SK-N-SH (cell line): Measurements from ENCODE around the gene KCNJ11. TPM values are rescaled to one million over a fixed set of nuclear protein-coding genes. Genes with fewer than 3 reads are reported as not detected.

Experiments used
- CTCF ChIA-PET: fragments of 300-600, 350-600 bp; formaldehyde crosslinking; extraction: SDS; loops from one replicate; lab custom pipeline; 2021; lab: Yijun Ruan, JAX
- POLR2A ChIA-PET: fragments of 350-600 bp; sonication (Branson Sonifier 250); formaldehyde crosslinking; extraction: SDS; loops from one replicate; lab custom pipeline; 2020; ENCODE audit warnings: antibody characterized with exemption, inconsistent platforms; lab: Yijun Ruan, JAX
- DNase-seq: peaks from one replicate; pipeline ENCODE4 v3.0.0; 2012
- H2AFZ ChIP-seq: fragments of 200-600 bp; sonication (generic); 2 replicates; pipeline ENCODE4 v1.8.1; 2016; ENCODE audit warnings: antibody characterized with exemption, mild to moderate bottlenecking, low read depth
- H3F3A ChIP-seq: fragments of 200-600 bp; sonication (generic); replicated peaks from 2 replicates; pipeline ENCODE3; 2016; ENCODE audit warnings: antibody characterized with exemption, mild to moderate bottlenecking; ENCODE audit not compliant: insufficient read depth
- H3K27ac ChIP-seq, 2 experiments: fragments of 200-500 bp in 1 of 2; fragments of 200-600 bp in 1 of 2; sonication (Bioruptor generic) in 1 of 2; sonication (generic), shearing (Covaris generic) in 1 of 2; 2 replicates each; pipeline versions ENCODE4 v1.5.1 to v1.6.1; 2014 to 2016; ENCODE audit warnings: low read depth in 2 of 2, inconsistent platforms in 1 of 2, low read length in 1 of 2, mild to moderate bottlenecking in 1 of 2, mixed read lengths in 1 of 2
- H3K27me3 ChIP-seq: fragments of 200-600 bp; sonication (generic), shearing (Covaris generic); 2 replicates; pipeline ENCODE4 v1.6.1; 2016; ENCODE audit warnings: mixed run types; ENCODE audit not compliant: insufficient read depth
- H3K36me3 ChIP-seq, 2 experiments: fragments of 200-500 bp in 1 of 2; fragments of 200-600 bp in 1 of 2; sonication (Bioruptor generic) in 1 of 2; sonication (generic) in 1 of 2; replicated peaks in 1 of 2; 2 replicates each; pipeline versions ENCODE3 to v1.5.1; 2014 to 2016; ENCODE audit warnings: low read length in 1 of 2, mild to moderate bottlenecking in 1 of 2; ENCODE audit not compliant: insufficient read depth in 2 of 2, control insufficient read depth in 1 of 2
- H3K4me1 ChIP-seq, 2 experiments: fragments of 200-500 bp in 1 of 2; fragments of 200-600 bp in 1 of 2; sonication (Bioruptor generic) in 1 of 2; sonication (generic), shearing (Covaris generic) in 1 of 2; 2 replicates each; pipeline versions ENCODE4 v1.5.1 to v1.6.1; 2014 to 2016; ENCODE audit warnings: low read depth in 1 of 2, low read length in 1 of 2, mixed run types in 1 of 2; ENCODE audit not compliant: insufficient read depth in 2 of 2, control insufficient read depth in 1 of 2
- H3K4me2 ChIP-seq: fragments of 200-600 bp; sonication (generic), shearing (Covaris generic); 2 replicates; pipeline ENCODE4 v1.6.1; 2017; ENCODE audit warnings: mixed run types
- H3K4me3 ChIP-seq, 2 experiments: fragments of 200-500 bp in 1 of 2; fragments of 200-600 bp in 1 of 2; sonication (Bioruptor generic) in 1 of 2; sonication (generic), shearing (Covaris generic) in 1 of 2; 2 replicates each; pipeline versions ENCODE4 v1.5.1 to v1.8.1; 2014 to 2016; ENCODE audit warnings: low read depth in 2 of 2, inconsistent platforms in 1 of 2, low read length in 1 of 2, mild to moderate bottlenecking in 1 of 2, mixed read lengths in 1 of 2, moderate library complexity in 1 of 2
- H3K79me2 ChIP-seq: fragments of 200-600 bp; sonication (generic); 2 replicates; pipeline ENCODE4 v1.8.1; 2017; ENCODE audit warnings: mild to moderate bottlenecking; ENCODE audit not compliant: insufficient read depth
- H3K9ac ChIP-seq: fragments of 200-600 bp; sonication (generic); 2 replicates; pipeline ENCODE4 v1.6.1; 2017; ENCODE audit warnings: mixed run types
- H3K9me2 ChIP-seq: fragments of 200-600 bp; sonication (generic); 2 replicates; pipeline ENCODE4 v1.6.1; 2017; ENCODE audit warnings: mixed run types
- H3K9me3 ChIP-seq: fragments of 200-600 bp; sonication (generic); 2 replicates; pipeline ENCODE4 v1.6.1; 2017; ENCODE audit warnings: mixed run types, mild to moderate bottlenecking, moderate library complexity
- H4K20me1 ChIP-seq: fragments of 200-600 bp; sonication (generic); 2 replicates; pipeline ENCODE4 v1.6.1; 2017; ENCODE audit warnings: mild to moderate bottlenecking, mixed run types; ENCODE audit not compliant: insufficient read depth
- CHD2 ChIP-seq: fragments of 150-350 bp; IDR thresholded peaks from 2 replicates; pipeline ENCODE4 v1.6.1; 2018; ENCODE audit warnings: low read length; ENCODE audit not compliant: partially characterized antibody
- ELF1 ChIP-seq: IDR thresholded peaks from 2 replicates; pipeline ENCODE4 v1.4.0; 2012
- EP300 ChIP-seq, 2 experiments: IDR thresholded peaks; 2 replicates each; pipeline versions ENCODE4 v1.4.0 to v1.6.1; 2012; ENCODE audit warnings: borderline replicate concordance in 1 of 2, low read depth in 1 of 2, low read length in 1 of 2
- GABPA ChIP-seq: IDR thresholded peaks from 2 replicates; pipeline ENCODE4 v1.4.0; 2012; ENCODE audit warnings: low read depth, mild to moderate bottlenecking
- GATA2 ChIP-seq: sonication (generic); formaldehyde crosslinking; IDR thresholded peaks from 2 replicates; pipeline ENCODE4 v1.5.0; 2020; ENCODE audit warnings: mild to moderate bottlenecking, missing genetic modification reagents
- JUND ChIP-seq: IDR thresholded peaks from 2 replicates; pipeline ENCODE4 v1.4.0; 2012
- MXI1 ChIP-seq: IDR thresholded peaks from 2 replicates; pipeline ENCODE4 v1.6.1; 2012; ENCODE audit warnings: mild to moderate bottlenecking, low read depth, low read length, improper control_type of control experiment
- NRF1 ChIP-seq: IDR thresholded peaks from 2 replicates; pipeline ENCODE4 v1.6.1; 2012; ENCODE audit warnings: low read depth, mild to moderate bottlenecking, low read length
- POLR2AphosphoS5 ChIP-seq: IDR thresholded peaks from 2 replicates; pipeline ENCODE4 v1.6.1; 2012; ENCODE audit warnings: low read depth, low read length
- RFX5 ChIP-seq: IDR thresholded peaks from 2 replicates; pipeline ENCODE4 v1.6.1; 2012; ENCODE audit warnings: mild to moderate bottlenecking, improper control_type of control experiment, low read length
- TCF12 ChIP-seq: IDR thresholded peaks from 2 replicates; pipeline ENCODE4 v1.4.0; 2012
- TEAD4 ChIP-seq: IDR thresholded peaks from 2 replicates; pipeline ENCODE4 v1.4.0; 2012; ENCODE audit warnings: mild to moderate bottlenecking, borderline replicate concordance; ENCODE audit not compliant: insufficient read depth
- YY1 ChIP-seq: IDR thresholded peaks from 2 replicates; pipeline ENCODE4 v1.4.0; 2012; ENCODE audit warnings: low read depth, mild to moderate bottlenecking
- WGBS: methylation state at CpG from one replicate; pipeline ENCODE4 v1.1.6; 2017; ENCODE audit warnings: low lambda C conversion rate; 5-methylcytosine and 5-hydroxymethylcytosine counted together
- polyA plus RNA-seq, 3 experiments: library from polyadenylated mRNA; depleted of rRNA; stranded (reverse); fragments of >200 nt; gene quantifications; 2 replicates each; pipeline ENCODE4 v1.2.3, GENCODE V29; 2012
- TF ChIP-seq, protein P1 (sequence below): IDR thresholded peaks from 2 replicates; pipeline ENCODE4 v1.4.0; 2012; ENCODE audit warnings: low read depth, borderline replicate concordance
- TF ChIP-seq, protein P2 (sequence below): IDR thresholded peaks from 2 replicates; pipeline ENCODE4 v1.4.0; 2012; ENCODE audit warnings: low read depth
- TF ChIP-seq, protein P3 (sequence below): IDR thresholded peaks from 2 replicates; pipeline ENCODE4; 2012

KCNJ11 gene
- polyA plus RNA-seq, 1 of the 3 experiments (the other 2 are of a cell fraction): 0.23 TPM

DNA sequence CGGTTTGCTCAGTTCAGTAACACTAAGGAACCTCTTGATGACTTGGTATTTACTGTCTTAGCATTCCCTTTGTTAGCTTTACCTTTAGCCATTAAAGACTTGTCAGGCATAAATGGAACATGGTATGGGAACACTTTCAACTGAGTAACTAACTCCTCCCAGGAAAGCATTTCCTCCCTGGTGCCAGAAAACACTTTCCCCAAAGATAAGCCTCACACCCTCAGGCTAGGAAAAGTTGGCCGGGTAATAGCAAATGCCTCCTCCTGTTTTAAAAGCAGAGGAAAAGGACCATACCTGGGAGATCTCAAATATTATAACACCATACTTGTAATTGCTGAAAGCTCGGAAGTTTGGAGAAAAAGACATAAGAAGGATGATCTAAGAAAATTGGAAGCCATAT lies 12.0 kb downstream of the KCNJ11 start:
- Histone ChIP-seq H3K27ac (no peak overlapping the region), H3K9ac (no peak overlapping the region), H2AFZ (no peak overlapping the region), H3F3A (no peaks in the 10 kb centered on the region), H3K9me2 (no peaks in the 10 kb centered on the region), H3K79me2 (no peaks in the 10 kb centered on the region), H4K20me1 (no peaks in the 10 kb centered on the region), H3K27me3 (no peaks in the 10 kb centered on the region), H3K4me2 (no peak overlapping the region), H3K36me3 (peaks cover 0 to 7% of the 10 kb centered on the region in 2 experiments), H3K4me1 (0 out of 4 replicates have a peak, but pooled peaks cover 0 to 4% of the 10 kb centered on the region in 2 experiments), H3K9me3 (peaks cover 1% of the 10 kb centered on the region; the same call in 1 of the 2 replicates), H3K4me3 (no peak overlapping the region)
- DNase-seq: no peak
- WGBS: 85% methylated on average over 3 of the region's 3 CpGs
- ChIA-PET POLR2A (no interaction called here), CTCF (interaction anchor here (2.0 kb wide), 1 partner anchor 151 kb away, joined by 6 read pairs; no protein-coding TSS in a partner anchor)
- TF ChIP-seq GABPA (no peak), YY1 (no peak)

DNA sequence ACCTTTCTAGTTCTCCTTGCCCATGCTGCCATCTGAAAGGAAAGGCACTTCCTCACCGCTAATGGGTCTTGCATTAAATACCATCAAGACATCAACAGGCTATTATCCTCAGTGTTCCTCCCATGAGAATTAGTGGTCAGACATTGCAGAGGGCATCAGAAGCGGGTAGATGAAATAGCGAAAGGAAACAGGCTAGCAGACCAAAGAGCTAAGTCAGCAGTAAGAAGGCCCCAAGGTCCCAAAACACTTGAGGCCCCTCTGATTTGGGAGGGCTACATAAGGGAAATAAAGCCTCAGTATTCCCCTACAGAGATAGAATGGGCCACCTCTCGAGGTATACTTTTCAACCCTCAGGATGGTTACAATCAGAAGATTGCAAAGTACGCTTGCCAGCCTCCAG lies 12.9 kb downstream of the KCNJ11 start:
- H3K27ac ChIP-seq: no peak overlapping the region
- TF ChIP-seq NRF1 (no peak), MXI1 (no peak), YY1 (no peak), GATA2 (no peak), EP300 (IDR thresholded peaks at IDR 0.05; ENCODE audit: borderline replicate concordance in 1 of 2, low read depth in 1 of 2, low read length in 1 of 2) (no peak), ELF1 (no peak), POLR2AphosphoS5 (no peak), RFX5 (no peak), CHD2 (no peak), TEAD4 (no peak), TCF12 (no peak), JUND (no peak)
- TF ChIP-seq, protein P1, sequence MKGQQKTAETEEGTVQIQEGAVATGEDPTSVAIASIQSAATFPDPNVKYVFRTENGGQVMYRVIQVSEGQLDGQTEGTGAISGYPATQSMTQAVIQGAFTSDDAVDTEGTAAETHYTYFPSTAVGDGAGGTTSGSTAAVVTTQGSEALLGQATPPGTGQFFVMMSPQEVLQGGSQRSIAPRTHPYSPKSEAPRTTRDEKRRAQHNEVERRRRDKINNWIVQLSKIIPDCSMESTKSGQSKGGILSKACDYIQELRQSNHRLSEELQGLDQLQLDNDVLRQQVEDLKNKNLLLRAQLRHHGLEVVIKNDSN: no peak
- TF ChIP-seq, protein P2, sequence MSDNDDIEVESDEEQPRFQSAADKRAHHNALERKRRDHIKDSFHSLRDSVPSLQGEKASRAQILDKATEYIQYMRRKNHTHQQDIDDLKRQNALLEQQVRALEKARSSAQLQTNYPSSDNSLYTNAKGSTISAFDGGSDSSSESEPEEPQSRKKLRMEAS: no peak
- TF ChIP-seq, protein P3, sequence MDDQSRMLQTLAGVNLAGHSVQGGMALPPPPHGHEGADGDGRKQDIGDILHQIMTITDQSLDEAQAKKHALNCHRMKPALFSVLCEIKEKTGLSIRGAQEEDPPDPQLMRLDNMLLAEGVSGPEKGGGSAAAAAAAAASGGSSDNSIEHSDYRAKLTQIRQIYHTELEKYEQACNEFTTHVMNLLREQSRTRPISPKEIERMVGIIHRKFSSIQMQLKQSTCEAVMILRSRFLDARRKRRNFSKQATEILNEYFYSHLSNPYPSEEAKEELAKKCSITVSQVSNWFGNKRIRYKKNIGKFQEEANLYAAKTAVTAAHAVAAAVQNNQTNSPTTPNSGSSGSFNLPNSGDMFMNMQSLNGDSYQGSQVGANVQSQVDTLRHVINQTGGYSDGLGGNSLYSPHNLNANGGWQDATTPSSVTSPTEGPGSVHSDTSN: no peak
- H3K4me2 ChIP-seq: no peak overlapping the region
- CTCF ChIA-PET: interaction anchor here (1.5 to 2.2 kb wide), 3 partner anchors 8 to 152 kb away, joined by 3 to 12 read pairs (median 6); no protein-coding TSS in a partner anchor
- no peak overlapping the region for H2AFZ ChIP-seq
- no peak for DNase-seq
- peaks cover 5% of the 10 kb centered on the region; the same call in 1 of the 2 replicates for H3K9me3 ChIP-seq
- no peaks in the 10 kb centered on the region for H3K9me2 ChIP-seq
- WGBS: 90% methylated on average over 5 of the region's 5 CpGs
- H3K27me3 ChIP-seq: no peaks in the 10 kb centered on the region
- no peaks in the 10 kb centered on the region for H3K4me1 ChIP-seq
- peaks cover 6 to 9% of the 10 kb centered on the region in 2 experiments for H3K36me3 ChIP-seq
- POLR2A ChIA-PET: no interaction called here
- no peaks in the 10 kb centered on the region for H4K20me1 ChIP-seq
- H3K79me2 ChIP-seq: no peaks in the 10 kb centered on the region
- H3K4me3 ChIP-seq: no peak overlapping the region
- H3K9ac ChIP-seq: no peak overlapping the region
- no peaks in the 10 kb centered on the region for H3F3A ChIP-seq
